PC-3 (cell line): ENCODE data around the gene ETV6.

ENCODE experiments used
- EZH2 ChIP-seq: fragments of 300-600 bp; sonication (generic); IDR thresholded peaks from one replicate; pipeline ENCODE4 v1.6.1; 2017; ENCODE audit warnings: antibody characterized with exemption, mild to moderate bottlenecking, low read length; ENCODE audit not compliant: unreplicated experiment
- EZH2phosphoT487 ChIP-seq: fragments of 300-600 bp; sonication (generic); IDR thresholded peaks from 2 replicates; pipeline ENCODE4 v1.6.1; 2018; ENCODE audit warnings: mild to moderate bottlenecking, antibody characterized with exemption, low read length, borderline replicate concordance

DNA sequence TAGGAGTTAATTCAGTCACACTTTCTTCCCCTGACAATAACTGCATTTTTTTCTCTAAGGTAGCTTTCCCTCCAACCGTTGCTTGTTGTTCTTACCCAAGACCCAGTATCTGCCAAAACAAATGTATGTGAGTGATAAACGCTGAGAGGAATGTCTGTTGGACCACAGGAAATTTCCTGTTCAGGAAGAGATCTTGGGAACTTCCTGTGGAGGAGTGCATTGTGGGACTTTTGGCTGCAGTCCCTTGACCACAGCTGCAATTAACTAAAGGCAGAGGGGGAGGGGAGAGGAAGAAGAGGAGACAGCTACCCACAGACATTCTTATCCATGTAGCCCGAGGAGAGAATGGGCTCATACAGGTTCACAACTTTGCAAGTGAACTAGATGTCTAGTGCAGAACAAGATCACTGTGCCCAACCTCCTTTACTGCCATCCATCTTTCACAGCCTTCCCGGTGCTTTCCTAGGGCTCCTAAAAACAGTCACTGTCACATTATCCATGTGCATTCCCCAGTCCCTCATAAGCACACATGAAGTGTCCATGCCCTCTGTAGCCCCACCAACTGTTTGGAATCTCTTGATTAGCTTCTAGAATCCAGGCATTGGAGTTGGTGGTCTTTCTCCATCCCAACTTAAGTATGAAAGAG lies 149.5 kb downstream of the ETV6 start:
- no peak for TF ChIP-seq EZH2phosphoT487
- no peak for TF ChIP-seq EZH2
